ENCODE results near the gene ZNF292. TPM values are rescaled to one million over a fixed set of nuclear protein-coding genes. Genes with fewer than 3 reads are reported as not detected.
"Not testable (repeated sequence)": the region's sequence is repeated elsewhere in the genome, so short reads cannot be mapped to it uniquely, and the experiment has no call there.

ZNF292 gene
- total and polyA plus RNA-seq, 5 donors from 2014 or later = 25.6 to 119 (median 33.1) TPM

DNA sequence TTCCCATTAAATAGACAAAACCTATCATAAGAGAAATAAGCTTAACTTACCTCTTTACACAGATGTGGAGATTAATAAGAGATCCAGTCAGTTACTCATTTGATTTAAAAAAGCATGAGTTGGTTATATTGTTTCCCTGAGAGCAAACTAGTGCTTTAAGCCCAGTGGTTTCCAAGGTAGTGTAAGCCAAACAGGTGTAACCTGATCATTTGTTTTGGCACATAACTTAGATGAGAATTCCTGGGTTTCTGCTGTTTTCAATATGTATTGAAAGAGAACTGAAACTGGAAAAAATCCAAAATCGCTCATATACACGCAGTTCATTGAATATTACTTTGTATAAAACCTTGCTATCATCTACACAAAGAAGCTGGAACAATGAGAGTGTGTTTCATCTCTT lies 136.5 kb downstream of the ZNF292 start:
- H3K4me1 Mint-ChIP-seq = no peaks in the 10 kb centered on the region

GRCh38 chr6:87293526-87293925 lies 138.2 kb downstream of the ZNF292 start:
- H3K27ac Mint-ChIP-seq = no peak overlapping the region
- H3K4me3 Mint-ChIP-seq = no peak overlapping the region
- no peaks in the 10 kb centered on the region for H3K36me3 ChIP-seq (ENCODE audit: control insufficient read depth, insufficient read depth, low read length)
- H3K9me3 ChIP-seq (ENCODE audit: control insufficient read depth in 2 of 2, low read length in 2 of 2) = no peaks in the 10 kb centered on the region
- DNase-seq (no peak), ATAC-seq (ENCODE audit: low read depth in 2 of 2) (no peak)
- H3K36me3 Mint-ChIP-seq = no peaks in the 10 kb centered on the region
- peaks cover 53% of the 10 kb centered on the region for H3K27me3 Mint-ChIP-seq
- H3K27ac ChIP-seq (ENCODE audit: insufficient read depth, low read length, poor library complexity, severe bottlenecking) = no peak overlapping the region
- H3K4me1 ChIP-seq (ENCODE audit: control insufficient read depth, insufficient read depth, low read length, poor library complexity, severe bottlenecking) = no peaks in the 10 kb centered on the region
- H3K4me1 Mint-ChIP-seq = no peaks in the 10 kb centered on the region
- H3K4me3 ChIP-seq (ENCODE audit: low read depth, low read length) = no peak overlapping the region
- peaks cover 0 to 7% (median 0%) of the 10 kb centered on the region in 7 donors for H3K9me3 Mint-ChIP-seq
- H3K27me3 ChIP-seq (ENCODE audit: control insufficient read depth, insufficient read depth, low read length) = peaks cover 28% of the 10 kb centered on the region

More for the DNA sequence above, 136.5 kb downstream of the ZNF292 start:
- peaks cover 25% of the 10 kb centered on the region for H3K27me3 ChIP-seq (ENCODE audit: control insufficient read depth, insufficient read depth, low read length)
- Mint-ChIP-seq H3K27ac (no peak overlapping the region), H3K36me3 (no peaks in the 10 kb centered on the region), H3K4me3 (no peak overlapping the region), H3K27me3 (peaks cover 57% of the 10 kb centered on the region), H3K9me3 (peaks cover 0 to 2% (median 0%) of the 10 kb centered on the region in 7 donors)
- no peak overlapping the region for H3K27ac ChIP-seq (ENCODE audit: insufficient read depth, low read length, poor library complexity, severe bottlenecking)
- H3K36me3 ChIP-seq (ENCODE audit: control insufficient read depth, insufficient read depth, low read length) = no peaks in the 10 kb centered on the region
- no peak overlapping the region for H3K4me3 ChIP-seq (ENCODE audit: low read depth, low read length)
- DNase-seq = no peak
- H3K9me3 ChIP-seq (ENCODE audit: control insufficient read depth in 2 of 2, low read length in 2 of 2) = no peaks in the 10 kb centered on the region
- no peaks in the 10 kb centered on the region for H3K4me1 ChIP-seq (ENCODE audit: control insufficient read depth, insufficient read depth, low read length, poor library complexity, severe bottlenecking)
- ATAC-seq (ENCODE audit: low read depth in 2 of 2) = no peak

- Mint-ChIP-seq H3K4me3 (no peak overlapping the region), H3K4me1 (no peaks in the 10 kb centered on the region), H3K9me3 (peaks cover 0 to 5% (median 0%) of the 10 kb centered on the region in 7 donors), H3K27me3 (peaks cover 48% of the 10 kb centered on the region), H3K36me3 (no peaks in the 10 kb centered on the region), H3K27ac (no peak overlapping the region)
- Histone ChIP-seq H3K36me3 (ENCODE audit: control insufficient read depth, insufficient read depth, low read length) (no peaks in the 10 kb centered on the region), H3K27me3 (ENCODE audit: control insufficient read depth, insufficient read depth, low read length) (peaks cover 25% of the 10 kb centered on the region), H3K9me3 (ENCODE audit: control insufficient read depth in 2 of 2, low read length in 2 of 2) (no peaks in the 10 kb centered on the region), H3K4me1 (ENCODE audit: control insufficient read depth, insufficient read depth, low read length, poor library complexity, severe bottlenecking) (no peaks in the 10 kb centered on the region), H3K27ac (ENCODE audit: insufficient read depth, low read length, poor library complexity, severe bottlenecking) (no peak overlapping the region), H3K4me3 (ENCODE audit: low read depth, low read length) (no peak overlapping the region)
- ATAC-seq (ENCODE audit: low read depth in 2 of 2) (no peak), DNase-seq (no peak)
These were observed 141.8 kb downstream of the ZNF292 start for GRCh38 chr6:87297119-87297518.

DNA sequence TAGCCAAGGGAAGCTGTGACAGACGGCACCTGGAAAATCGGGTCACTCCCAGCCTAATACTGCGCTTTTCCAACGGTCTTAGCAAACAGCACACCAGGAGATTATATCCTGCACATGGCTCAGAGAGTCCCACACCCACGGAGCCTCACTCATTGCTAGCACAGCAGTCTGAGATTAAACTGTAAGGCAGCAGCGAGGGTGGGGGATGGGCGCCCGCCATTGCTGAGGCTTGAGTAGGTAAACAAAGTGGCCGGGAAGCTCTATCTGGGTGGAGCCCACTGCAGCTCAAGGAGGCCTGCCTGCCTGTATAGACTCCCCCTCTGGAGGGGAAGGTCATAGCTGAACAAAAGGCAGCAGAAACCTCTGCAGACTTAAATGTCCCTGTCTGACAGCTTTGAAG lies 145.9 kb downstream of the ZNF292 start:
- not testable (repeated sequence) for H3K36me3 ChIP-seq (ENCODE audit: control insufficient read depth, insufficient read depth, low read length); H3K36me3 Mint-ChIP-seq; H3K4me1 Mint-ChIP-seq; H3K27ac Mint-ChIP-seq; DNase-seq; H3K4me3 ChIP-seq (ENCODE audit: low read depth, low read length); H3K4me3 Mint-ChIP-seq; ATAC-seq (ENCODE audit: low read depth in 2 of 2); H3K4me1 ChIP-seq (ENCODE audit: control insufficient read depth, insufficient read depth, low read length, poor library complexity, severe bottlenecking); H3K27ac ChIP-seq (ENCODE audit: insufficient read depth, low read length, poor library complexity, severe bottlenecking); H3K9me3 ChIP-seq (ENCODE audit: control insufficient read depth in 2 of 2, low read length in 2 of 2)
- H3K9me3 Mint-ChIP-seq = peaks cover 0 to 13% (median 7%) of the 10 kb centered on the region in 7 donors
- H3K27me3 Mint-ChIP-seq = peaks cover 46% of the 10 kb centered on the region
- peaks cover 13% of the 10 kb centered on the region for H3K27me3 ChIP-seq (ENCODE audit: control insufficient read depth, insufficient read depth, low read length)

- H3K4me3 Mint-ChIP-seq = no peak overlapping the region
- no peaks in the 10 kb centered on the region for H3K36me3 ChIP-seq (ENCODE audit: control insufficient read depth, insufficient read depth, low read length)
- no peak overlapping the region for H3K4me3 ChIP-seq (ENCODE audit: low read depth, low read length)
- no peaks in the 10 kb centered on the region for H3K4me1 Mint-ChIP-seq
- no peak overlapping the region for H3K27ac ChIP-seq (ENCODE audit: insufficient read depth, low read length, poor library complexity, severe bottlenecking)
- H3K36me3 Mint-ChIP-seq = no peaks in the 10 kb centered on the region
- DNase-seq (no peak), ATAC-seq (ENCODE audit: low read depth in 2 of 2) (no peak)
- H3K4me1 ChIP-seq (ENCODE audit: control insufficient read depth, insufficient read depth, low read length, poor library complexity, severe bottlenecking) = no peaks in the 10 kb centered on the region
- peaks cover 27% of the 10 kb centered on the region for H3K27me3 Mint-ChIP-seq
- no peak overlapping the region for H3K27ac Mint-ChIP-seq
- peaks cover 0 to 7% (median 0%) of the 10 kb centered on the region in 7 donors for H3K9me3 Mint-ChIP-seq
- H3K9me3 ChIP-seq (ENCODE audit: control insufficient read depth in 2 of 2, low read length in 2 of 2) = no peaks in the 10 kb centered on the region
- peaks cover 12% of the 10 kb centered on the region for H3K27me3 ChIP-seq (ENCODE audit: control insufficient read depth, insufficient read depth, low read length)
These were observed 153.6 kb downstream of the ZNF292 start for GRCh38 chr6:87308970-87309369.

DNA sequence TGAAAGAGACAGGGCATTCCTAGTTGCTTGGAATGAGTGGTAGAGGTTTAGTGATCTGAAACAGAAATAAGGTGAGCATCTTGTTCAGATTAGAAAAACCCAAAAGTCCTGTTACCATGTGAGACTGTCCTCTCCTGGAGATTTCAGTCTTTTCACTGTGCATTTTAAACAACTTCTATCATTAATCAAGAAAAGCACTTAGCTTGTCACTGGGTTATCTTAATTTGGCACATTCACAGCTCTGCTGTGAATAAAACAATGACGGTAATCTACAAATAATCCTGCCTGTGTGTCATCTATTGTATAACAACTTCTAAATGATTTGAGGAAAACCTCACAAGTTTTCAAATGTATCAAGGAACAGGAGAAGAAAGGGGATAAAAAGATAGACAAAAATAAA lies 157.5 kb downstream of the ZNF292 start:
- Histone ChIP-seq H3K27ac (ENCODE audit: insufficient read depth, low read length, poor library complexity, severe bottlenecking) (no peak overlapping the region), H3K4me1 (ENCODE audit: control insufficient read depth, insufficient read depth, low read length, poor library complexity, severe bottlenecking) (no peaks in the 10 kb centered on the region), H3K4me3 (ENCODE audit: low read depth, low read length) (no peak overlapping the region), H3K27me3 (ENCODE audit: control insufficient read depth, insufficient read depth, low read length) (peaks cover 19% of the 10 kb centered on the region), H3K9me3 (ENCODE audit: control insufficient read depth in 2 of 2, low read length in 2 of 2) (no peaks in the 10 kb centered on the region), H3K36me3 (ENCODE audit: control insufficient read depth, insufficient read depth, low read length) (no peaks in the 10 kb centered on the region)
- H3K4me3 Mint-ChIP-seq = no peak overlapping the region
- H3K27ac Mint-ChIP-seq = no peak overlapping the region
- DNase-seq (no peak), ATAC-seq (ENCODE audit: low read depth in 2 of 2) (no peak)
- H3K27me3 Mint-ChIP-seq = peaks cover 44% of the 10 kb centered on the region
- no peaks in the 10 kb centered on the region for H3K4me1 Mint-ChIP-seq
- H3K36me3 Mint-ChIP-seq = no peaks in the 10 kb centered on the region
- no peaks in the 10 kb centered on the region for H3K9me3 Mint-ChIP-seq

Other genes with a start within 250 kb of the ZNF292 start
- not detected for gene HTR1E, start 218.0 kb upstream of the ZNF292 start, total RNA-seq
- not detected for gene HTR1E, start 218.0 kb upstream of the ZNF292 start, polyA plus RNA-seq
- 0.62 TPM for gene CGA, start 60.5 kb upstream of the ZNF292 start, total RNA-seq
- not detected for gene CGA, start 60.5 kb upstream of the ZNF292 start, polyA plus RNA-seq
- gene SMIM8, start 167.0 kb downstream of the ZNF292 start, total RNA-seq = 9.4 TPM
- 10 to 100 TPM; 15.2 to 22.3 (median 20.7) TPM for gene SMIM8, start 167.0 kb downstream of the ZNF292 start, polyA plus RNA-seq
- not detected for gene GJB7, start 173.7 kb downstream of the ZNF292 start, total RNA-seq
- 1 to 10 TPM in 1 of 4 donors, under 1 TPM in 2, not detected in 1; 0.26 to 1.3 (median 0.48) TPM for gene GJB7, start 173.7 kb downstream of the ZNF292 start, polyA plus RNA-seq
- gene C6orf163, start 189.2 kb downstream of the ZNF292 start, total RNA-seq = 2.1 TPM
- gene C6orf163, start 189.2 kb downstream of the ZNF292 start, polyA plus RNA-seq = 1 to 10 TPM in 1 of 4 donors, under 1 TPM in 2, not detected in 1; 0.53 to 1.9 (median 0.67) TPM